Upper lobe of right lung (tissue), 1 donor: ENCODE results near the gene ADAMTS16. TPM values are rescaled to one million over a fixed set of nuclear protein-coding genes. Genes with fewer than 3 reads are reported as not detected.

ENCODE experiments used
- ATAC-seq: fragments of 200-7000 bp; cut with Tn5 transposase; one replicate; pipeline ENCODE4 v1.9.1; 2020; ENCODE audit warnings: mild to moderate bottlenecking, moderate library complexity
- DNase-seq: peaks from one replicate; pipeline ENCODE4 v3.0.0-alpha.2; 2020
- H3K27ac ChIP-seq: fragments of 200-600 bp; one replicate; pipeline ENCODE4 v1.8.0; 2022
- H3K27me3 ChIP-seq: fragments of 200-600 bp; one replicate; pipeline ENCODE4 v1.8.0; 2022; ENCODE audit warnings: mild to moderate bottlenecking
- H3K36me3 ChIP-seq: fragments of 200-600 bp; one replicate; pipeline ENCODE4 v1.8.0; 2022
- H3K4me1 ChIP-seq: fragments of 200-600 bp; one replicate; pipeline ENCODE4 v1.8.0; 2022
- H3K4me3 ChIP-seq: fragments of 200-600 bp; one replicate; pipeline ENCODE4 v1.8.0; 2022; ENCODE audit warnings: mild to moderate bottlenecking
- H3K9me3 ChIP-seq: fragments of 200-600 bp; one replicate; pipeline ENCODE4 v1.8.0; 2022
- CTCF ChIP-seq: fragments of 200-600 bp; IDR thresholded peaks from one replicate; pipeline ENCODE4 v1.8.0; 2022; ENCODE audit warnings: antibody characterized with exemption
- intact Hi-C: fragments of 100-400 bp; cut with DNase I; formaldehyde crosslinking; loops from one replicate; pipeline ENCODE4 v1.11.0; 2022
- total RNA-seq: library from RNA; stranded (reverse); fragmentation: NEBNext Ultra II Directional; extraction: Animal tissue kit (Norgen Biotek cat#: 25700); gene quantifications from one replicate; pipeline ENCODE4 v1.2.1, GENCODE V29; 2021
- donor health status: DM: no; HTN: yes; CAD: no; lungs with severe emphysema.

Gene ADAMTS16
- total RNA-seq, 1 donor from 2014 or later: 0.26 TPM

GRCh38 chr5:5350101-5350500 lies 210.0 kb downstream of the ADAMTS16 start:
- intact Hi-C loops: no loop called here
- DNase-seq: no peak
- no peaks in the 10 kb centered on the region for H3K27me3 ChIP-seq
- no peaks in the 10 kb centered on the region for H3K36me3 ChIP-seq
- H3K4me3 ChIP-seq: no peak overlapping the region
- H3K4me1 ChIP-seq: no peaks in the 10 kb centered on the region
- no peak overlapping the region for H3K27ac ChIP-seq
- no peak for ATAC-seq
- TF ChIP-seq CTCF: no peak
- no peaks in the 10 kb centered on the region for H3K9me3 ChIP-seq

- no peaks in the 10 kb centered on the region for H3K27me3 ChIP-seq
- no peak for DNase-seq
- intact Hi-C loops: no loop called here
- no peak for ATAC-seq
- H3K9me3 ChIP-seq: no peaks in the 10 kb centered on the region
- no peaks in the 10 kb centered on the region for H3K4me1 ChIP-seq
- no peaks in the 10 kb centered on the region for H3K36me3 ChIP-seq
- no peak for TF ChIP-seq CTCF
- no peak overlapping the region for H3K27ac ChIP-seq
- H3K4me3 ChIP-seq: no peak overlapping the region
Observed at GRCh38 chr5:5351288-5351979, 211.3 kb downstream of the ADAMTS16 start.

- intact Hi-C loops: no loop called here
- TF ChIP-seq CTCF: no peak
- ATAC-seq (no peak), DNase-seq (no peak)
- Histone ChIP-seq H3K36me3 (no peaks in the 10 kb centered on the region), H3K27me3 (no peaks in the 10 kb centered on the region), H3K4me3 (no peak overlapping the region), H3K4me1 (no peaks in the 10 kb centered on the region), H3K9me3 (no peaks in the 10 kb centered on the region), H3K27ac (no peak overlapping the region)
Observed at GRCh38 chr5:5352675-5353074, 212.5 kb downstream of the ADAMTS16 start.

- Histone ChIP-seq H3K27ac (no peak overlapping the region), H3K36me3 (no peaks in the 10 kb centered on the region), H3K4me3 (no peak overlapping the region), H3K4me1 (no peaks in the 10 kb centered on the region), H3K9me3 (no peaks in the 10 kb centered on the region), H3K27me3 (no peaks in the 10 kb centered on the region)
- DNase-seq: no peak
- intact Hi-C loops: no loop called here
- no peak for ATAC-seq
- no peak for TF ChIP-seq CTCF
Observed at GRCh38 chr5:5353681-5354080, 213.6 kb downstream of the ADAMTS16 start.

- intact Hi-C loops: no loop called here
- TF ChIP-seq CTCF: no peak
- no peak overlapping the region for H3K27ac ChIP-seq
- no peak overlapping the region for H3K4me3 ChIP-seq
- DNase-seq (no peak), ATAC-seq (no peak)
- no peaks in the 10 kb centered on the region for H3K36me3 ChIP-seq
- H3K4me1 ChIP-seq: no peaks in the 10 kb centered on the region
- H3K27me3 ChIP-seq: no peaks in the 10 kb centered on the region
- no peaks in the 10 kb centered on the region for H3K9me3 ChIP-seq
Observed at GRCh38 chr5:5356765-5357164, 216.6 kb downstream of the ADAMTS16 start.

GRCh38 chr5:5359618-5360017 lies 219.5 kb downstream of the ADAMTS16 start:
- Histone ChIP-seq H3K9me3 (no peaks in the 10 kb centered on the region), H3K36me3 (no peaks in the 10 kb centered on the region), H3K4me3 (no peak overlapping the region), H3K4me1 (no peaks in the 10 kb centered on the region), H3K27ac (no peak overlapping the region), H3K27me3 (no peaks in the 10 kb centered on the region)
- DNase-seq: no peak
- intact Hi-C loops: no loop called here
- no peak for ATAC-seq
- no peak for TF ChIP-seq CTCF
